BLaER1 (cell line): ENCODE data around the gene MAN1C1.

Experiments
- H3K27ac ChIP-seq: shearing (Covaris generic); formaldehyde crosslinking; 2 replicates; pipeline ENCODE4 v1.8.1; 2022
- H3K27me3 ChIP-seq: shearing (Covaris generic); formaldehyde crosslinking; 2 replicates; pipeline ENCODE4 v1.8.1; 2022
- H3K36me3 ChIP-seq: shearing (Covaris generic); formaldehyde crosslinking; 2 replicates; pipeline ENCODE4 v1.8.1; 2022
- H3K4me1 ChIP-seq: shearing (Covaris generic); formaldehyde crosslinking; 2 replicates; pipeline ENCODE4 v1.8.1; 2022
- H3K4me2 ChIP-seq: shearing (Covaris generic); formaldehyde crosslinking; 2 replicates; pipeline ENCODE4 v1.8.1; 2022
- H3K4me3 ChIP-seq: shearing (Covaris generic); formaldehyde crosslinking; 2 replicates; pipeline ENCODE4 v1.8.1; 2022
- H3K9ac ChIP-seq: shearing (Covaris generic); formaldehyde crosslinking; 2 replicates; pipeline ENCODE4 v1.8.1; 2022
- H3K9me3 ChIP-seq: shearing (Covaris generic); formaldehyde crosslinking; 2 replicates; pipeline ENCODE4 v1.8.1; 2022
- H4K20me1 ChIP-seq: shearing (Covaris generic); formaldehyde crosslinking; 2 replicates; pipeline ENCODE4 v1.8.1; 2022
- Cebpa-rat ChIP-seq: shearing (Covaris generic); IDR thresholded peaks from 2 replicates; pipeline ENCODE4 v1.8.1; 2022

MAN1C1 gene

GRCh38 chr1:25723250-25723880 lies 106.8 kb downstream of the MAN1C1 start:
- Histone ChIP-seq H3K4me1 (0 out of 2 replicates have a peak, but pooled peaks cover 8% of the 10 kb centered on the region), H3K9ac (no peak overlapping the region), H3K4me2 (no peak overlapping the region), H3K36me3 (no peaks in the 10 kb centered on the region), H4K20me1 (no peaks in the 10 kb centered on the region), H3K9me3 (no peaks in the 10 kb centered on the region), H3K27me3 (no peaks in the 10 kb centered on the region), H3K4me3 (no peak overlapping the region), H3K27ac (no peak overlapping the region)
- no peak for TF ChIP-seq Cebpa-rat

- Histone ChIP-seq H3K4me2 (no peak overlapping the region), H3K4me1 (0 out of 2 replicates have a peak, but pooled peaks cover 8% of the 10 kb centered on the region), H3K9me3 (no peaks in the 10 kb centered on the region), H3K27ac (no peak overlapping the region), H3K9ac (no peak overlapping the region), H3K4me3 (no peak overlapping the region), H4K20me1 (no peaks in the 10 kb centered on the region), H3K27me3 (no peaks in the 10 kb centered on the region), H3K36me3 (no peaks in the 10 kb centered on the region)
- no peak for TF ChIP-seq Cebpa-rat
These were observed 107.6 kb downstream of the MAN1C1 start for GRCh38 chr1:25724201-25724600.

GRCh38 chr1:25724966-25725365 lies 108.4 kb downstream of the MAN1C1 start:
- Histone ChIP-seq H3K4me2 (no peak overlapping the region), H3K9ac (no peak overlapping the region), H3K27me3 (no peaks in the 10 kb centered on the region), H3K9me3 (no peaks in the 10 kb centered on the region), H3K4me3 (no peak overlapping the region), H4K20me1 (no peaks in the 10 kb centered on the region), H3K4me1 (peaks cover 13% of the 10 kb centered on the region), H3K36me3 (no peaks in the 10 kb centered on the region), H3K27ac (no peak overlapping the region)
- TF ChIP-seq Cebpa-rat, result no peak

GRCh38 chr1:25725482-25725881 lies 108.9 kb downstream of the MAN1C1 start:
- TF ChIP-seq Cebpa-rat, result no peak
- H3K27ac ChIP-seq, result no peak overlapping the region
- H3K9me3 ChIP-seq, result no peaks in the 10 kb centered on the region
- H3K4me1 ChIP-seq, result peaks cover 18% of the 10 kb centered on the region
- H3K4me2 ChIP-seq, result no peak overlapping the region
- H3K9ac ChIP-seq, result no peak overlapping the region
- H3K36me3 ChIP-seq, result no peaks in the 10 kb centered on the region
- no peak overlapping the region for H3K4me3 ChIP-seq
- no peaks in the 10 kb centered on the region for H4K20me1 ChIP-seq
- H3K27me3 ChIP-seq, result no peaks in the 10 kb centered on the region

GRCh38 chr1:25727088-25727487 lies 110.5 kb downstream of the MAN1C1 start:
- Histone ChIP-seq H3K4me3 (no peak overlapping the region), H3K9ac (no peak overlapping the region), H3K27ac (no peak overlapping the region), H4K20me1 (no peaks in the 10 kb centered on the region), H3K36me3 (no peaks in the 10 kb centered on the region), H3K27me3 (no peaks in the 10 kb centered on the region), H3K4me2 (no peak overlapping the region), H3K9me3 (no peaks in the 10 kb centered on the region), H3K4me1 (peaks cover 35% of the 10 kb centered on the region)
- no peak for TF ChIP-seq Cebpa-rat

- TF ChIP-seq Cebpa-rat, result no peak
- no peaks in the 10 kb centered on the region for H3K27me3 ChIP-seq
- no peak overlapping the region for H3K4me3 ChIP-seq
- no peaks in the 10 kb centered on the region for H4K20me1 ChIP-seq
- no peak overlapping the region for H3K27ac ChIP-seq
- H3K4me1 ChIP-seq, result peaks cover 36% of the 10 kb centered on the region
- H3K4me2 ChIP-seq, result peak overlapping the region; percentile 7; the same call in 1 of the 2 replicates
- no peaks in the 10 kb centered on the region for H3K36me3 ChIP-seq
- H3K9ac ChIP-seq, result no peak overlapping the region
- H3K9me3 ChIP-seq, result no peaks in the 10 kb centered on the region
These were observed 111.2 kb downstream of the MAN1C1 start for GRCh38 chr1:25727635-25728286.

- peaks cover 39% of the 10 kb centered on the region for H3K4me1 ChIP-seq
These were observed 111.8 kb downstream of the MAN1C1 start for GRCh38 chr1:25728301-25728935.

GRCh38 chr1:25729045-25729444 lies 112.5 kb downstream of the MAN1C1 start:
- Histone ChIP-seq H3K4me3 (no peak overlapping the region), H4K20me1 (no peaks in the 10 kb centered on the region), H3K36me3 (no peaks in the 10 kb centered on the region), H3K27ac (no peak overlapping the region), H3K4me1 (peaks cover 39% of the 10 kb centered on the region), H3K9ac (no peak overlapping the region), H3K4me2 (no peak overlapping the region), H3K9me3 (no peaks in the 10 kb centered on the region), H3K27me3 (no peaks in the 10 kb centered on the region)
- TF ChIP-seq Cebpa-rat, result no peak

More at GRCh38 chr1:25728301-25728935, 111.8 kb downstream of the MAN1C1 start:
- no peaks in the 10 kb centered on the region for H3K9me3 ChIP-seq
- H4K20me1 ChIP-seq, result no peaks in the 10 kb centered on the region
- peak overlapping the region; percentile 7; the same call in 1 of the 2 replicates for H3K4me2 ChIP-seq
- no peak overlapping the region for H3K27ac ChIP-seq
- H3K9ac ChIP-seq, result no peak overlapping the region
- H3K36me3 ChIP-seq, result no peaks in the 10 kb centered on the region
- TF ChIP-seq Cebpa-rat, result no peak
- H3K4me3 ChIP-seq, result no peak overlapping the region
- H3K27me3 ChIP-seq, result no peaks in the 10 kb centered on the region

GRCh38 chr1:25729790-25730644 lies 113.4 kb downstream of the MAN1C1 start:
- Histone ChIP-seq H3K4me2 (peak overlapping the region; percentile 59), H3K4me3 (no peak overlapping the region), H3K4me1 (peaks cover 39% of the 10 kb centered on the region), H3K27me3 (no peaks in the 10 kb centered on the region), H3K9ac (no peak overlapping the region), H3K36me3 (no peaks in the 10 kb centered on the region), H3K9me3 (no peaks in the 10 kb centered on the region), H3K27ac (no peak overlapping the region), H4K20me1 (no peaks in the 10 kb centered on the region)
- no peak for TF ChIP-seq Cebpa-rat
